Heart left ventricle (tissue), 13 donors: ENCODE measurements around the gene SMPX.
A peak's percentile ranks its signal among the peaks of the same experiment; 100 is the strongest.

Experiments
- CTCF ChIP-seq, 12 donors: fragments of 200-600 bp; sonication (generic) in 4 of 12; IDR thresholded peaks; one replicate each; pipeline versions ENCODE4 v1.5.0 to v1.8.0; 2018 to 2022; ENCODE audit warnings: antibody characterized with exemption in 12 of 12, mild to moderate bottlenecking in 5 of 12
- POLR2A ChIP-seq, 2 donors: fragments of 450-650 bp; IDR thresholded peaks; one replicate each; pipeline ENCODE4 v1.6.1; 2017; ENCODE audit warnings: antibody characterized with exemption in 2 of 2, mild to moderate bottlenecking in 2 of 2, moderate library complexity in 2 of 2
- donor health status: ischemic (EF 13 %, LVEDD 7.1; RV severe dilation, severe dysfunction).
- donor health status: DM: no; HTN: yes; CAD: no.
- donor health status: DM: no; HTN: no; CAD: no.
- donor health status: ischemic (EF 25% LVEDD 6.9; RV normal size, moderate dysfunction).
- donor health status: ischemic (EF 25% LVEDD 5.7; RV mildly dilated, moderate dysfunction).
- donor health status: ischemic (EF 35%, LVEDD 5.7; RV mildly dilated, moderate dysfunction).
- donor health status: nonischemic (EF 11% LVEDD 7.7; RV severe dilation, severe dysfunction).
- donor health status: DM: yes; HTN: yes; CAD: no.
- donor health status: PGD.
- donor health status: ischemic (EF 29% LVEDD 5.4; RV normal size, mild dysfunction).
- donor health status: nonischemic (EF 23%, LVEDD 6.1; RV moderate dilation, normal function).

- TF ChIP-seq CTCF (IDR thresholded peaks at IDR 0.05) (peak in 1 of 12 donors; percentile 6), POLR2A (IDR thresholded peaks at IDR 0.05) (no peak)
Measured at GRCh38 chrX:21747558-21747957, 10.4 kb downstream of the SMPX start.
